Measurements from ENCODE around the gene NR2E3. TPM values are rescaled to one million over a fixed set of nuclear protein-coding genes. Genes with fewer than 3 reads are reported as not detected.

NR2E3 gene
- total and polyA plus RNA-seq, 2 of the 13 experiments (the other 11 are each of a cell fraction or from before 2014, with no cell fraction given) = not detected

DNA sequence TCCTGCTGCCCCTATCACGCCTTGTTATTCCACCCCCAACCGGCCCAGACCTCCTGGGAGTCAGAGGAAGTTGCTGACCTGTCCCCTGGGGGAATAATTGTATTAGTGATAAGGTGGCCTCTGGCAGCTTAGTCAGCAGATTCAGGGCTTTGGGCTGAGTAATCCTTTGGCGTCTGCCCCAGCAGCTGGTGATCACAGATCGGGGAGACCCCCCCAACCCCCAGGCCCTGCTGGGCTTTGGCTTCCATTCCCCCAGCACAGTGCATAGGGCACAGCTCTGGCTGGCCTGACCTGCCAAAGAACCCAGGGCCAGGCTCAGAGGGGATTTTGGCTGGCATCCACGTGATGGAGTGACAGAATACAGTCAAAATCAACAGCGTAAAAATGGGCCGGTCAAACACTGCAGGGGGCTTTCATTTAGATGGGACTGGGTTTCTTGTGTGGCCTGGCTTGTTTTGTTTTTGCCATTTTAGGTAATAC is 3.9 kb upstream of the NR2E3 start (continued):
- TF ChIP-seq, protein P1, sequence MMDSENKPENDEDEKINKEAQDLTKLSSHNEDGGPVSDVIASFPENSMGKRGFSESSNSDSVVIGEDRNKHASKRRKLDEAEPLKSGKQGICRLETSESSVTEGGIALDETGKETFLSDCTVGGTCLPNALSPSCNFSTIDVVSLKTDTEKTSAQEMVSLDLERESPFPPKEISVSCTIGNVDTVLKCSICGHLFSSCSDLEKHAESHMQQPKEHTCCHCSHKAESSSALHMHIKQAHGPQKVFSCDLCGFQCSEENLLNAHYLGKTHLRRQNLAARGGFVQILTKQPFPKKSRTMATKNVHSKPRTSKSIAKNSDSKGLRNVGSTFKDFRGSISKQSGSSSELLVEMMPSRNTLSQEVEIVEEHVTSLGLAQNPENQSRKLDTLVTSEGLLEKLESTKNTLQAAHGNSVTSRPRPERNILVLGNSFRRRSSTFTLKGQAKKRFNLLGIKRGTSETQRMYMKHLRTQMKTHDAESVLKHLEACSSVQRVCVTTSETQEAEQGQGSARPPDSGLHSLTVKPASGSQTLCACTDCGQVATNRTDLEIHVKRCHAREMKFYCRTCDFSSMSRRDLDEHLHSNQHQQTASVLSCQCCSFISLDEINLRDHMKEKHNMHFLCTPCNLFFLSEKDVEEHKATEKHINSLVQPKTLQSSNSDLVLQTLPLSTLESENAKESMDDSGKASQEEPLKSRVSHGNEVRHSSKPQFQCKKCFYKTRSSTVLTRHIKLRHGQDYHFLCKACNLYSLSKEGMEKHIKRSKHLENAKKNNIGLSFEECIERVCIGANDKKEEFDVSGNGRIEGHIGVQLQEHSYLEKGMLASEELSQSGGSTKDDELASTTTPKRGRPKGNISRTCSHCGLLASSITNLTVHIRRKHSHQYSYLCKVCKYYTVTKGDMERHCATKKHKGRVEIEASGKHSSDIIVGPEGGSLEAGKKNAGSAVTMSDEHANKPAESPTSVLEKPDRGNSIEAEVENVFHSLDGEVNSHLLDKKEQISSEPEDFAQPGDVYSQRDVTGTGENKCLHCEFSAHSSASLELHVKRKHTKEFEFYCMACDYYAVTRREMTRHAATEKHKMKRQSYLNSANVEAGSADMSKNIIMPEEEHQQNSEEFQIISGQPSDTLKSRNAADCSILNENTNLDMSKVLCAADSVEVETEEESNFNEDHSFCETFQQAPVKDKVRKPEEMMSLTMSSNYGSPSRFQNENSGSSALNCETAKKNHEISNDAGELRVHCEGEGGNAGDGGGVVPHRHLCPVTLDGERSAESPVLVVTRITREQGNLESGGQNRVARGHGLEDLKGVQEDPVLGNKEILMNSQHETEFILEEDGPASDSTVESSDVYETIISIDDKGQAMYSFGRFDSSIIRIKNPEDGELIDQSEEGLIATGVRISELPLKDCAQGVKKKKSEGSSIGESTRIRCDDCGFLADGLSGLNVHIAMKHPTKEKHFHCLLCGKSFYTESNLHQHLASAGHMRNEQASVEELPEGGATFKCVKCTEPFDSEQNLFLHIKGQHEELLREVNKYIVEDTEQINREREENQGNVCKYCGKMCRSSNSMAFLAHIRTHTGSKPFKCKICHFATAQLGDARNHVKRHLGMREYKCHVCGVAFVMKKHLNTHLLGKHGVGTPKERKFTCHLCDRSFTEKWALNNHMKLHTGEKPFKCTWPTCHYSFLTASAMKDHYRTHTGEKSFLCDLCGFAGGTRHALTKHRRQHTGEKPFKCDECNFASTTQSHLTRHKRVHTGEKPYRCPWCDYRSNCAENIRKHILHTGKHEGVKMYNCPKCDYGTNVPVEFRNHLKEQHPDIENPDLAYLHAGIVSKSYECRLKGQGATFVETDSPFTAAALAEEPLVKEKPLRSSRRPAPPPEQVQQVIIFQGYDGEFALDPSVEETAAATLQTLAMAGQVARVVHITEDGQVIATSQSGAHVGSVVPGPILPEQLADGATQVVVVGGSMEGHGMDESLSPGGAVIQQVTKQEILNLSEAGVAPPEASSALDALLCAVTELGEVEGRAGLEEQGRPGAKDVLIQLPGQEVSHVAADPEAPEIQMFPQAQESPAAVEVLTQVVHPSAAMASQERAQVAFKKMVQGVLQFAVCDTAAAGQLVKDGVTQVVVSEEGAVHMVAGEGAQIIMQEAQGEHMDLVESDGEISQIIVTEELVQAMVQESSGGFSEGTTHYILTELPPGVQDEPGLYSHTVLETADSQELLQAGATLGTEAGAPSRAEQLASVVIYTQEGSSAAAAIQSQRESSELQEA (CRISPR knock-in tag; IDR thresholded peaks at IDR 0.05; ENCODE audit: not compliant biosample characterization) = no peak
- TF ChIP-seq MEIS1 (CRISPR knock-in tag; IDR thresholded peaks at IDR 0.05; ENCODE audit: borderline replicate concordance) (no peak), ZNF546 (CRISPR knock-in tag; conservative IDR thresholded peaks at IDR 0.05) (no peak), CCDC6 (CRISPR knock-in tag; IDR thresholded peaks at IDR 0.05) (no peak)
- TF ChIP-seq, protein P2, sequence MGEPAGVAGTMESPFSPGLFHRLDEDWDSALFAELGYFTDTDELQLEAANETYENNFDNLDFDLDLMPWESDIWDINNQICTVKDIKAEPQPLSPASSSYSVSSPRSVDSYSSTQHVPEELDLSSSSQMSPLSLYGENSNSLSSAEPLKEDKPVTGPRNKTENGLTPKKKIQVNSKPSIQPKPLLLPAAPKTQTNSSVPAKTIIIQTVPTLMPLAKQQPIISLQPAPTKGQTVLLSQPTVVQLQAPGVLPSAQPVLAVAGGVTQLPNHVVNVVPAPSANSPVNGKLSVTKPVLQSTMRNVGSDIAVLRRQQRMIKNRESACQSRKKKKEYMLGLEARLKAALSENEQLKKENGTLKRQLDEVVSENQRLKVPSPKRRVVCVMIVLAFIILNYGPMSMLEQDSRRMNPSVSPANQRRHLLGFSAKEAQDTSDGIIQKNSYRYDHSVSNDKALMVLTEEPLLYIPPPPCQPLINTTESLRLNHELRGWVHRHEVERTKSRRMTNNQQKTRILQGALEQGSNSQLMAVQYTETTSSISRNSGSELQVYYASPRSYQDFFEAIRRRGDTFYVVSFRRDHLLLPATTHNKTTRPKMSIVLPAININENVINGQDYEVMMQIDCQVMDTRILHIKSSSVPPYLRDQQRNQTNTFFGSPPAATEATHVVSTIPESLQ (CRISPR knock-in tag; conservative IDR thresholded peaks at IDR 0.05) = no peak

All from HepG2 (cell line).